Measurements from ENCODE around the gene ADAMTSL2. TPM values are rescaled to one million over a fixed set of nuclear protein-coding genes. Genes with fewer than 3 reads are reported as not detected.
A peak's percentile ranks its signal among the peaks of the same experiment; 100 is the strongest.

ADAMTSL2 gene
- total and polyA plus RNA-seq, 5 experiments from 2014 or later = 0.03 to 0.66 (median 0.29) TPM; not detected in 1

GRCh38 chr9:133608382-133608781 is 73.9 kb downstream of the ADAMTSL2 start:
- POLR2A ChIA-PET = interaction anchor here (1.5 kb wide), 1 partner anchor 75 kb away, joined by 6 read pairs; no protein-coding TSS in a partner anchor
- ATAC-seq (no peak), DNase-seq (no peak)
- Mint-ChIP-seq H3K36me3 (no peaks in the 10 kb centered on the region), H3K4me3 (no peak overlapping the region), H3K4me1 (peaks cover 1 to 16% (median 12%) of the 10 kb centered on the region in 4 donors), H3K9me3 (peaks cover 0 to 2% (median 0%) of the 10 kb centered on the region in 9 donors), H3K27me3 (peaks cover 12 to 59% (median 35%) of the 10 kb centered on the region in 5 donors), H3K27ac (no peak overlapping the region)

DNA sequence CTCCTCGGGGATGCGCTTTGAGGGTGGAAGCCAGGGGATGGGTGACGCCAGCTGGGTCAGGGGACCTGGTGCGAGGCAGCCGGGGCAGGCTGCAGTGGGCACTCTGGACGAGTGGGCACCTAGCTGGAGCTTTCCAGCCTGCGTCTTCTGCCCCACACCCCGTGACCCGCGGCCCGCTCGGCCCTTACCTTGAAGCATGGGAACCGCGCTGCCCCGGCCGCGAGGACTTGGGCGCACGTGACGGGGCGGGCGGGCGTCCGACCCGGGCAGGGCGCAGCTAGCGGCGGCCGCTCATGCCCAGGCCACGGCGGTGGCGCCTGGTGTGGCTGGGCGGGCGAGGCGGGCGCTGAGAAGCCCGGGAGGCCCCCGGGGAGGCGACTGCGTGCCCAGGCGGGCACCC is 74.4 kb downstream of the ADAMTSL2 start:
- POLR2A ChIA-PET = interaction anchor here (1.1 to 1.5 kb wide), 2 partner anchors 74 to 94 kb away, joined by 3 to 6 read pairs; no protein-coding TSS in a partner anchor
- no peak for ATAC-seq
- Mint-ChIP-seq H3K36me3 (no peaks in the 10 kb centered on the region), H3K27ac (no peak overlapping the region), H3K27me3 (peaks cover 12 to 59% (median 34%) of the 10 kb centered on the region in 5 donors), H3K4me3 (no peak overlapping the region), H3K4me1 (peaks cover 1 to 16% (median 12%) of the 10 kb centered on the region in 4 donors), H3K9me3 (peaks cover 0 to 2% (median 0%) of the 10 kb centered on the region in 9 donors)
- DNase-seq = peak in 1 of 10 donors; percentile 38

DNA sequence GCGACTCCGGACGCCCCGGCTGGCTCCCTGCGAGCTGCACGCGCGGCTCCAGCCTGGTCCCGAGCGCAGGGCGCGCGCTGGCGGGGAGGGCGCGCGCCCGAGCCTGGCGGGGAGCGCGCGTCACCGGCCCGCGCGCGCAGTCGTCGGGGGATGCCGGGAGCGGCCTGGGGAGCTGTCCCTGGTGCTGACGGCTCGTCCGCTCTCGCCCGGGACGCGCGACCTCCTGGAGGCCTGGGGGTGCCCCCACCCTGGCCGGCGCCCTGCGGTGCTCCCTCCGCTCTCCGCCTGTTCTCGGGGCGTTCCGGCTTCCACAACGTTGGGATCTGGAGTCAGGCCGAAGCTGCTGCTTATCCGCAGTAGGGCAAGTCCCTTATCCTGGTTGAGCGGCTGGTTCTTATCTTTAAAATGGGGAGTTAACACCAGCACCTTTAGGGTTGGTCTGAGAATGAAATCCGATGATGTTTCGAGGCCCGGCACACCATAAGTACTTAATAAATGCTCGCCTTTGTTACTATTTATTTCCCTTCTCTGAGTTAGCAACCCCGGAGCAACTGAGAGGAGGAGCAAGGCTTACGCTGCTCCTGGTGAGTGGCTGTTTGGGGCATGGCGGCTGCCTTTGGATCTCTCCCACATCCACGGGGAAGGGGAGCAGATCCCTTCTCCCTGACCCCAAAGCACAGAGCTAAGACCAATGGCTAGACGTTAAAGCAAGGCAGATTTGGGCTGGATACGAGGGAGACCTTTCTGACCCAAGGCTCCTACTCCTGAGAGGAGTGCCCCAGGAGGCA is 75.0 kb downstream of the ADAMTSL2 start, which contains the start of gene FAM163B:
TSS of gene FAM163B (minus strand) at position 79 of the 788 bp plus-strand sequence. CDS start 29,166 bp downstream, outside the sequence.
- Mint-ChIP-seq H3K4me3 (peak within 1 kb of the TSS in 3 of 10 donors; percentile 18 to 43 (median 21)), H3K27ac (peak within 1 kb of the TSS in 1 of 10 donors; percentile 56), H3K27me3 (peaks cover 10 to 55% (median 31%) of the 10 kb centered on the region in 5 donors), H3K9me3 (peaks cover 0 to 2% (median 0%) of the 10 kb centered on the region in 9 donors), H3K36me3 (no peaks in the 10 kb centered on the region), H3K4me1 (peaks cover 1 to 12% (median 6%) of the 10 kb centered on the region in 4 donors)
- DNase-seq = peak; percentile 15 to 69 (median 55)
- ATAC-seq = peak; percentile 80 to 82
- POLR2A ChIA-PET = interaction anchor here (1.1 to 1.5 kb wide), 2 partner anchors 74 to 93 kb away, joined by 3 to 6 read pairs; no protein-coding TSS in a partner anchor

- no peak overlapping the region for H3K27ac Mint-ChIP-seq
- POLR2A ChIA-PET = no interaction called here
- peaks cover 0 to 6% (median under 1%) of the 10 kb centered on the region in 4 donors for H3K4me1 Mint-ChIP-seq
These were observed 76.3 kb downstream of the ADAMTSL2 start for GRCh38 chr9:133610845-133611244.

DNA sequence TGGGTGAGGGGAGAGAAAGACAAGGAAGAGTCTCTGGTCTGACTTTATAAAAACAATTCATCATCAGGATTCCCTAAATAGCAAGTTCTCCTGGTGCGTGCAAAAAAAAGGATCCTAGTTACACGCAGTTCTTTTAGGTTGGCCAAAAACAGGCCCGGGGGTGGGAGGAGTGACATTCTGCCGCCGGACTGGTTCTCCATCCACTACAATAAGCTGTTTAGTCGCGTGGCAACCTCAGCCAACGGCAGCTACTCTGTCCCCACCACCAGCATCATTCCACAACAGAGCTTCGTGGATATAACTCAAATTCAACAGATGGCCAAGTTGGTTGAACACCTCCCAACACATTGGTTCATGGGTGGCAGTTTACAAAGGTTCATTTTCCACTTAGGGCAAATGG is 77.5 kb downstream of the ADAMTSL2 start:
- H3K36me3 Mint-ChIP-seq = no peaks in the 10 kb centered on the region
- peaks cover 0 to 6% (median under 1%) of the 10 kb centered on the region in 4 donors for H3K4me1 Mint-ChIP-seq
- H3K27me3 Mint-ChIP-seq = peaks cover 10 to 47% (median 31%) of the 10 kb centered on the region in 5 donors
- ATAC-seq = no peak
- peaks cover 0 to 2% (median 0%) of the 10 kb centered on the region in 9 donors for H3K9me3 Mint-ChIP-seq
- peak in 1 of 10 donors; percentile 38 for DNase-seq
- POLR2A ChIA-PET = no interaction called here
- peak overlapping the region in 1 of 10 donors; percentile 56 for H3K27ac Mint-ChIP-seq
- no peak overlapping the region for H3K4me3 Mint-ChIP-seq

More at GRCh38 chr9:133610845-133611244, 76.3 kb downstream of the ADAMTSL2 start:
- Mint-ChIP-seq H3K4me3 (no peak overlapping the region), H3K9me3 (peaks cover 0 to 2% (median 0%) of the 10 kb centered on the region in 9 donors), H3K36me3 (no peaks in the 10 kb centered on the region), H3K27me3 (peaks cover 10 to 55% (median 31%) of the 10 kb centered on the region in 5 donors)
- no peak for ATAC-seq
- DNase-seq = no peak

DNA sequence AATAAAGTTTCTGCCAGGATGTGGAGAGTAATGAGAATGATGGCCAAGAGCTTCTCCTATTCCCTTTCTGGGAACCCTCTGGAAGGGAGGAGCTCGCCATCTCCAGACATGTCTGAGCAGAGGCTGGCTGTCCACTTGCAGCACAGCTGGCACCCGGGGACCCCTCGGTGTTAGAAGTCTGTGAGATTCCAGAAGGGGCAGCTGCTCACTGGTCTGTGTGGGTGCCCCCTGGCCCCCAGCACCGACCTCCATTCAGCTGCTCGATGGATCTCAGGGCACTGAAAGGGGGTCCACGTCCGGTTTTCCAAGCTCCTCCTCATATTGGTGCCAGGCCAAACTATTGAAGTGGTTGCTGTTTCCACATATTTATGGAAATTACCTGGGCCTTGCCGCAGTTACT is 78.3 kb downstream of the ADAMTSL2 start:
- POLR2A ChIA-PET = no interaction called here
- ATAC-seq (no peak), DNase-seq (peak in 1 of 10 donors; percentile 44)
- no peak overlapping the region for H3K4me3 Mint-ChIP-seq
- H3K4me1 Mint-ChIP-seq = peaks cover 0 to 6% (median under 1%) of the 10 kb centered on the region in 4 donors
- no peak overlapping the region for H3K27ac Mint-ChIP-seq
- peaks cover 0 to 2% (median 0%) of the 10 kb centered on the region in 9 donors for H3K9me3 Mint-ChIP-seq
- H3K36me3 Mint-ChIP-seq = no peaks in the 10 kb centered on the region
- peaks cover 8 to 39% (median 31%) of the 10 kb centered on the region in 5 donors for H3K27me3 Mint-ChIP-seq

DNA sequence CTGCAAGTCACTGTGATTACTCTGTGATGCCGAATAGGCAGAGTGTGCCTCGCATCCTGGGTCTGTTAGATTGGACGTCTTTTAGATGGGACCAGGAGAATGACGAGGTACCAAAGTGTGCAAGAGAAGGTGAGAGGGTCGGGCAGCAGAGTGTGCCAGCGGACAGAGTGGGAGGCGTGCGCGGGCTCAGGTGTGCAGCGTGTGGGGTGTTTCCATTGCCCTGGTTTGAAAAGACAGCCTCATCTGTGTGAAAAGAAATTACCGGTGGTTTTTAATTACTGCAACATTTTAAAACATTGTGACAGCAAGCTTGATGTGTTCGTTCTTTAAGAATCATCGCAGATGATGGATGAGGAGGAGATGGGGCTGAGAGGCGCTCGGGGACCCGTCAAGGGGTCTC is 78.9 kb downstream of the ADAMTSL2 start:
- H3K4me3 Mint-ChIP-seq = no peak overlapping the region
- DNase-seq = no peak
- ATAC-seq = no peak
- POLR2A ChIA-PET = no interaction called here
- peaks cover 0 to 2% (median 0%) of the 10 kb centered on the region in 9 donors for H3K9me3 Mint-ChIP-seq
- H3K36me3 Mint-ChIP-seq = no peaks in the 10 kb centered on the region
- peak overlapping the region in 1 of 10 donors; percentile 44 for H3K27ac Mint-ChIP-seq
- H3K4me1 Mint-ChIP-seq = peaks cover under 1 to 9% (median 4%) of the 10 kb centered on the region in 4 donors
- H3K27me3 Mint-ChIP-seq = peaks cover 6 to 39% (median 33%) of the 10 kb centered on the region in 5 donors

DNA sequence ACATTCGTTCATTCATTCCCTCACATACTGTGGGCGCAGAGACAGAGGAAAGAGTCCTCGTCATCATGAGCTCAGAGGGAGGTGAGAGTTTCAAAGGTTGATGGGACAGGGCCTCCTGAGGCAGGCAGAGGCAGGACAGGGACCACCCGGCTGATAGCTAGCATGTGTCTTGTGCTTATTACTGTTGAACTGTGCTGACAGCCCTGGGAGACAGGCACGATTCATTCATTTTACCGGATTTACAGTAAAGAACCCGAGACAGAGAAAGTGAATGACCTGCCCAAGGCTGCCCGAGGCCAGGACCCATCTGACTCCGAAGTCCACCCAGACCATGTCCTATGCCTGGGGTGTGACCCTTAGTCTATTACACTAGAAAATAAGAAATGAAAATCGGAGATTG is 79.6 kb downstream of the ADAMTSL2 start:
- no peaks in the 10 kb centered on the region for H3K36me3 Mint-ChIP-seq
- H3K4me3 Mint-ChIP-seq = no peak overlapping the region
- no peak overlapping the region for H3K27ac Mint-ChIP-seq
- peaks cover 0 to 2% (median 0%) of the 10 kb centered on the region in 9 donors for H3K9me3 Mint-ChIP-seq
- ATAC-seq = no peak
- peaks cover 6 to 39% (median 32%) of the 10 kb centered on the region in 5 donors for H3K27me3 Mint-ChIP-seq
- no peak for DNase-seq
- peaks cover 2 to 15% (median 8%) of the 10 kb centered on the region in 4 donors for H3K4me1 Mint-ChIP-seq
- POLR2A ChIA-PET = no interaction called here

- H3K4me3 Mint-ChIP-seq = no peak overlapping the region
- ATAC-seq = no peak
- peaks cover 0 to 2% (median 0%) of the 10 kb centered on the region in 9 donors for H3K9me3 Mint-ChIP-seq
- H3K27ac Mint-ChIP-seq = no peak overlapping the region
- POLR2A ChIA-PET = no interaction called here
- peaks cover 3 to 35% (median 29%) of the 10 kb centered on the region in 5 donors for H3K27me3 Mint-ChIP-seq
- no peak for DNase-seq
- H3K36me3 Mint-ChIP-seq = no peaks in the 10 kb centered on the region
- H3K4me1 Mint-ChIP-seq = peaks cover 3 to 17% (median 14%) of the 10 kb centered on the region in 4 donors
These were observed 80.2 kb downstream of the ADAMTSL2 start for GRCh38 chr9:133614678-133615077.

- Mint-ChIP-seq H3K9me3 (peaks cover 0 to 2% (median 0%) of the 10 kb centered on the region in 9 donors), H3K27me3 (peaks cover 0 to 30% (median 23%) of the 10 kb centered on the region in 5 donors), H3K4me1 (peaks cover 7 to 21% (median 18%) of the 10 kb centered on the region in 4 donors), H3K27ac (no peak overlapping the region), H3K4me3 (no peak overlapping the region), H3K36me3 (no peaks in the 10 kb centered on the region)
- ATAC-seq = no peak
- DNase-seq = no peak
- POLR2A ChIA-PET = no interaction called here
These were observed 80.7 kb downstream of the ADAMTSL2 start for GRCh38 chr9:133615186-133615585.

DNA sequence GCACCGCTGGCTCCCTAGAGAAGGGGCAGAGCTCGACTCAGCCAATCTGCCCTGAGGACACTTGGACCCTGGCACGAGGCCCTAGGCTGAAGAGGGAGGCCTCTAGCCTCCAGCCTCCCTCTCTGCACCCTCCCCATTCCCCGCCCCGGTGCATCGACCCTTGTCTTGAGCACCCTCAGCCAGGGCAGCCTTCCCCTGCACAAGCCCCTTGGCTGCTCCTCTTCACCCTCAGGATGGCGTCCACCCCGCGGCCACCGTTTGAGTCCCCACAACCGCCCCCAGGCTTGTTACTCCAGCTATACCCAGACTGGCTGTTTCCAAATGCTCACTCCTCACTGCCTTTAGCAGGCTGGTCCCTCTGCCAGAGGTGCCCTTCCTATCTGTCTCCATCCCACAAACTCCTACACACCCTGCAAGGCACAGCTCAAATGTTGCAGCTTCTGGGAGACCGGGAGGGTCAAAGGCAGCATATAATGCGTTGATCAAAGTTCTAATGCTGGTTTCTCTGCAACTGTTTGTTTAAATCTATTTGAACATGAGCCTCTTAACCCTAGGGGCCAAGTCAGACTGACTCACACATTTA is 81.2 kb downstream of the ADAMTSL2 start:
- peaks cover 8 to 27% (median 22%) of the 10 kb centered on the region in 4 donors for H3K4me1 Mint-ChIP-seq
- H3K27ac Mint-ChIP-seq = peak overlapping the region in 1 of 10 donors; percentile 49
- ATAC-seq = no peak
- H3K36me3 Mint-ChIP-seq = no peaks in the 10 kb centered on the region
- H3K4me3 Mint-ChIP-seq = no peak overlapping the region
- POLR2A ChIA-PET = no interaction called here
- H3K27me3 Mint-ChIP-seq = peaks cover 0 to 25% (median 18%) of the 10 kb centered on the region in 5 donors
- H3K9me3 Mint-ChIP-seq = no peaks in the 10 kb centered on the region
- no peak for DNase-seq

- H3K4me3 Mint-ChIP-seq = no peak overlapping the region
- no peak overlapping the region for H3K27ac Mint-ChIP-seq
- POLR2A ChIA-PET = no interaction called here
- no peaks in the 10 kb centered on the region for H3K9me3 Mint-ChIP-seq
- H3K27me3 Mint-ChIP-seq = peaks cover 0 to 14% (median 8%) of the 10 kb centered on the region in 5 donors
- ATAC-seq = no peak
- no peak for DNase-seq
- peaks cover 12 to 34% (median 31%) of the 10 kb centered on the region in 4 donors for H3K4me1 Mint-ChIP-seq
- no peaks in the 10 kb centered on the region for H3K36me3 Mint-ChIP-seq
These were observed 82.3 kb downstream of the ADAMTSL2 start for GRCh38 chr9:133616643-133617405.
